Brain microvascular endothelial cell (primary cell): Measurements from ENCODE around the gene TMEM131L.

Experiments used
- DNase-seq: peaks from one replicate; pipeline ENCODE4 v3.0.0-alpha.2; 2020
- H3K27ac ChIP-seq: fragments of 250-450 bp; sonication (Bioruptor Pico); 2 replicates; pipeline ENCODE4 v1.5.1; 2020; ENCODE audit warnings: mild to moderate bottlenecking, moderate library complexity
- H3K27me3 ChIP-seq: fragments of 250-450 bp; sonication (Bioruptor Pico); replicated peaks from 2 replicates; pipeline ENCODE4 v1.5.1; 2020; ENCODE audit warnings: mild to moderate bottlenecking
- H3K36me3 ChIP-seq: fragments of 250-450 bp; sonication (Bioruptor Pico); replicated peaks from 2 replicates; pipeline ENCODE4 v1.5.1; 2020; ENCODE audit warnings: mild to moderate bottlenecking
- H3K4me3 ChIP-seq: 2 replicates; pipeline ENCODE4 v1.5.1; 2011; ENCODE audit warnings: low read depth, mild to moderate bottlenecking, control low read depth, low read length, moderate library complexity
- CTCF ChIP-seq: IDR thresholded peaks from 2 replicates; pipeline ENCODE4 v1.5.1; 2011; ENCODE audit warnings: low read depth, mild to moderate bottlenecking, moderate library complexity, low read length, control low read depth, inconsistent platforms; ENCODE audit errors: missing control alignments
- in situ Hi-C: cut with HindIII; loops from 2 replicates; pipeline ENCODE4 v1.10.0; 2017; ENCODE audit warnings: low sequenced_read_pairs, low pct_ligation_motif_present

The TMEM131L gene

GRCh38 chr4:153589703-153590595 lies 123.8 kb downstream of the TMEM131L start:
- no peak overlapping the region for H3K4me3 ChIP-seq
- no peak for TF ChIP-seq CTCF
- H3K36me3 ChIP-seq, result peaks cover 9% of the 10 kb centered on the region
- DNase-seq, result no peak
- no peaks in the 10 kb centered on the region for H3K27me3 ChIP-seq
- in situ Hi-C loops, result no loop called here
- no peak overlapping the region for H3K27ac ChIP-seq

- TF ChIP-seq CTCF, result no peak
- DNase-seq, result no peak
- Histone ChIP-seq H3K27ac (no peak overlapping the region), H3K27me3 (no peaks in the 10 kb centered on the region), H3K36me3 (peaks cover 16% of the 10 kb centered on the region), H3K4me3 (no peak overlapping the region)
- in situ Hi-C loops, result no loop called here
Observed at GRCh38 chr4:153591441-153591840, 125.3 kb downstream of the TMEM131L start.

GRCh38 chr4:153592064-153592463 lies 125.9 kb downstream of the TMEM131L start:
- H3K36me3 ChIP-seq, result peaks cover 19% of the 10 kb centered on the region
- H3K4me3 ChIP-seq, result no peak overlapping the region
- TF ChIP-seq CTCF, result no peak
- DNase-seq, result no peak
- in situ Hi-C loops, result no loop called here
- no peaks in the 10 kb centered on the region for H3K27me3 ChIP-seq
- H3K27ac ChIP-seq, result no peak overlapping the region

- in situ Hi-C loops, result no loop called here
- peaks cover 19% of the 10 kb centered on the region for H3K36me3 ChIP-seq
- DNase-seq, result no peak
- no peak overlapping the region for H3K27ac ChIP-seq
- no peak for TF ChIP-seq CTCF
- H3K27me3 ChIP-seq, result no peaks in the 10 kb centered on the region
- H3K4me3 ChIP-seq, result no peak overlapping the region
Observed at GRCh38 chr4:153593161-153593560, 127.0 kb downstream of the TMEM131L start.

- in situ Hi-C loops, result no loop called here
- no peak for DNase-seq
- Histone ChIP-seq H3K27ac (no peak overlapping the region), H3K36me3 (peaks cover 19% of the 10 kb centered on the region), H3K4me3 (no peak overlapping the region), H3K27me3 (no peaks in the 10 kb centered on the region)
- TF ChIP-seq CTCF, result no peak
Observed at GRCh38 chr4:153594210-153594609, 128.1 kb downstream of the TMEM131L start.
